Activated CD4-positive, alpha-beta T cell treated with anti-CD3 and anti-CD28 coated beads for 36 hours (primary cell): Measurements from ENCODE around the gene PLCL1. TPM values are rescaled to one million over a fixed set of nuclear protein-coding genes. Genes with fewer than 3 reads are reported as not detected.

ENCODE experiments used
- total RNA-seq, 2 experiments: library from RNA; stranded (reverse); gene quantifications; one replicate each; pipeline ENCODE4 v1.2.3, GENCODE V29; 2021

Gene PLCL1
- total RNA-seq, 2 experiments from 2014 or later = 1.6 to 1.7 TPM

Other genes with a start within 250 kb of the PLCL1 start
- not detected for gene RFTN2, start 129.0 kb upstream of the PLCL1 start, total RNA-seq
- 10 to 100 TPM in 1 of 2 experiments, 1 to 10 TPM in 1; 9.2 to 12.1 TPM for gene MARS2, start 99.2 kb upstream of the PLCL1 start, total RNA-seq
- gene BOLL, start 19.3 kb upstream of the PLCL1 start, total RNA-seq = not detected